Left renal cortex interstitium (tissue), 4 donors: ENCODE data around the gene GBX1. TPM values are rescaled to one million over a fixed set of nuclear protein-coding genes. Genes with fewer than 3 reads are reported as not detected.

ENCODE experiments used
- DNase-seq, 4 donors: peaks; one replicate each; pipeline ENCODE4 v3.0.0-alpha.2; 2013; ENCODE audit warnings: low read depth in 4 of 4, low spot score in 2 of 4, missing footprints in 1 of 4
- polyA plus RNA-seq, 4 donors: library from polyadenylated mRNA; unstranded; fragments of 120-200 nt; gene quantifications; one replicate each; pipeline ENCODE4 v1.2.1, GENCODE V29; 2013; ENCODE audit not compliant: insufficient read length in 4 of 4

The GBX1 gene
- polyA plus RNA-seq, 4 donors: 0.17 to 0.33 (median 0.22) TPM; not detected in 1

- DNase-seq: no peak
Measured at GRCh38 chr7:151116603-151117440, 50.7 kb downstream of the GBX1 start.

- no peak for DNase-seq
Measured at GRCh38 chr7:151115836-151116418, 51.6 kb downstream of the GBX1 start.

- no peak for DNase-seq
Measured at GRCh38 chr7:151115121-151115835, 52.2 kb downstream of the GBX1 start.

- DNase-seq: no peak
Measured at GRCh38 chr7:151114151-151115090, 53.1 kb downstream of the GBX1 start.

- no peak for DNase-seq
Measured at GRCh38 chr7:151113344-151114150, 53.9 kb downstream of the GBX1 start.

- DNase-seq: no peak
Measured at GRCh38 chr7:151110941-151111645, 56.4 kb downstream of the GBX1 start.

- DNase-seq: no peak
Measured at GRCh38 chr7:151110236-151110940, 57.1 kb downstream of the GBX1 start.

- no peak for DNase-seq
Measured at GRCh38 chr7:151109094-151110048, 58.1 kb downstream of the GBX1 start.

- DNase-seq: no peak
Measured at GRCh38 chr7:151107882-151108281, 59.6 kb downstream of the GBX1 start.

GRCh38 chr7:151104411-151105235 is 62.9 kb downstream of the GBX1 start:
- DNase-seq: no peak

- no peak for DNase-seq
Measured at GRCh38 chr7:151103973-151104372, 63.5 kb downstream of the GBX1 start.

- DNase-seq: no peak
Measured at GRCh38 chr7:151102991-151103390, 64.5 kb downstream of the GBX1 start.

GRCh38 chr7:151101621-151102396 is 65.7 kb downstream of the GBX1 start:
- no peak for DNase-seq

GRCh38 chr7:151100921-151101320 is 66.6 kb downstream of the GBX1 start:
- DNase-seq: no peak

GRCh38 chr7:151099486-151100211 is 67.8 kb downstream of the GBX1 start:
- DNase-seq: no peak
